Fibroblast of lung (primary cell): ENCODE data around the gene SP1. TPM values are rescaled to one million over a fixed set of nuclear protein-coding genes. Genes with fewer than 3 reads are reported as not detected.

ENCODE experiments used
- DNase-seq, 2 donors: peaks; one replicate each; pipeline versions ENCODE4 v3.0.0 to v3.0.0-alpha.2; 2010; ENCODE audit warnings: low read depth in 2 of 2
- H2AFZ ChIP-seq: 2 replicates; pipeline ENCODE4 v1.5.1; 2012; ENCODE audit warnings: low read length, control low read depth, inconsistent platforms
- H3K27ac ChIP-seq: 2 replicates; pipeline ENCODE4 v1.5.1; 2011; ENCODE audit warnings: low read length, control low read depth; ENCODE audit not compliant: insufficient read depth
- H3K27me3 ChIP-seq: 2 replicates; pipeline ENCODE4 v1.5.1; 2011; ENCODE audit warnings: mild to moderate bottlenecking, low read length; ENCODE audit not compliant: control insufficient read depth, insufficient read depth
- H3K36me3 ChIP-seq: 2 replicates; pipeline ENCODE4 v1.5.1; 2011; ENCODE audit warnings: low read length; ENCODE audit not compliant: control insufficient read depth, insufficient read depth
- H3K4me1 ChIP-seq: 2 replicates; pipeline ENCODE4 v1.5.1; 2011; ENCODE audit warnings: low read length; ENCODE audit not compliant: control insufficient read depth, insufficient read depth; ENCODE audit errors: extremely low read depth
- H3K4me2 ChIP-seq: 2 replicates; pipeline ENCODE4 v1.5.1; 2011; ENCODE audit warnings: low read length, control low read depth; ENCODE audit not compliant: insufficient read depth; ENCODE audit errors: extremely low read depth
- H3K4me3 ChIP-seq, 4 experiments: fragments of 200-600 bp in 1 of 4; sonication (generic) in 1 of 4; replicated peaks in 1 of 4; 2 replicates each; pipeline ENCODE4 v1.5.1; 2011 to 2016; ENCODE audit warnings: low read length in 4 of 4, low read depth in 3 of 4, mild to moderate bottlenecking in 3 of 4, control low read depth in 2 of 4, inconsistent platforms in 1 of 4, mixed read lengths in 1 of 4; ENCODE audit not compliant: insufficient read depth in 1 of 4; ENCODE audit errors: control extremely low read depth in 1 of 4
- H3K79me2 ChIP-seq: 2 replicates; pipeline ENCODE4 v1.5.1; 2012; ENCODE audit warnings: mild to moderate bottlenecking, low read length, inconsistent platforms; ENCODE audit not compliant: control insufficient read depth, insufficient read depth
- H3K9ac ChIP-seq: 2 replicates; pipeline ENCODE4 v1.5.1; 2011; ENCODE audit warnings: mild to moderate bottlenecking, low read length, control low read depth; ENCODE audit not compliant: insufficient read depth
- H3K9me3 ChIP-seq: 2 replicates; pipeline ENCODE4 v1.5.1; 2012; ENCODE audit warnings: low read depth, low read length; ENCODE audit not compliant: control insufficient read depth, insufficient read depth
- H4K20me1 ChIP-seq: 2 replicates; pipeline ENCODE4 v1.5.1; 2011; ENCODE audit warnings: low read length; ENCODE audit not compliant: control insufficient read depth, insufficient read depth; ENCODE audit errors: extremely low read depth
- EZH2 ChIP-seq: IDR thresholded peaks from 2 replicates; pipeline ENCODE4 v1.5.1; 2012; ENCODE audit warnings: low read length, control low read depth, mild to moderate bottlenecking; ENCODE audit errors: missing control alignments
- polyA plus RNA-seq, 2 donors: library from polyadenylated mRNA; depleted of rRNA in 1 of 2; stranded (reverse) in 1 of 2; unstranded in 1 of 2; fragments of >200 nt; gene quantifications; 2 replicates each; pipeline ENCODE4 v1.2.1, GENCODE V29; 2011 to 2012; ENCODE audit warnings: missing spikeins in 1 of 2
- total RNA-seq: library from RNA; depleted of rRNA; stranded (reverse); fragments of >200 nt; gene quantifications from 2 replicates; pipeline ENCODE4 v1.2.1, GENCODE V29; 2014
- TF ChIP-seq, protein P1 (sequence below), 2 donors: IDR thresholded peaks in 1 of 2; conservative IDR thresholded peaks in 1 of 2; 1 replicate in 1 of 2; 2 replicates in 1 of 2; pipeline ENCODE4 v1.5.1; 2011 to 2012; ENCODE audit warnings: low read length in 2 of 2, control low read depth in 1 of 2, inconsistent platforms in 1 of 2, low read depth in 1 of 2, mild to moderate bottlenecking in 1 of 2

SP1 gene
- total and polyA plus RNA-seq, 2 donors (not counting 1 experiment from before 2014, with no cell fraction given), result 35.3 to 38.9 TPM

DNA sequence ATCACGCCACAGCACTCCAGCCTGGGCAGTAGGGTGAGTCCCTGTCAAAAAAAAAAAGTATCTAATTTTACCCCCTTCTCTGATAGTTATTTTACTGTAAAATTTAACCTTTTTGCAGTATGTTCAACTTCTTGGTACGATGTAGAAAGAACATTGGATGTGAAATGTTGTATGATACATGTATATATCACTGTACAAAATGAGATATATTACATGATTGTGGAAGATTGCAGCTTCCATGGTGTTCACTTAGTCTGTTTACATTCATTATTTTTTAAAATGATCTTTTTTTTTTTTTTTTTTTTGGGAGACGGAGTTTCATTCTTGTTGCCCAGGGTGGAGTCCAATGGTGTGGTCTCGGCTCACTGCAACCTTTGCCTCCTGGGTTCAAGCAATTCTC, 9.0 kb downstream of the SP1 start:
- no peak overlapping the region for H3K4me2 ChIP-seq
- H3K4me3 ChIP-seq, result peak overlapping the region in 1 of 4 experiments; percentile 39

DNA sequence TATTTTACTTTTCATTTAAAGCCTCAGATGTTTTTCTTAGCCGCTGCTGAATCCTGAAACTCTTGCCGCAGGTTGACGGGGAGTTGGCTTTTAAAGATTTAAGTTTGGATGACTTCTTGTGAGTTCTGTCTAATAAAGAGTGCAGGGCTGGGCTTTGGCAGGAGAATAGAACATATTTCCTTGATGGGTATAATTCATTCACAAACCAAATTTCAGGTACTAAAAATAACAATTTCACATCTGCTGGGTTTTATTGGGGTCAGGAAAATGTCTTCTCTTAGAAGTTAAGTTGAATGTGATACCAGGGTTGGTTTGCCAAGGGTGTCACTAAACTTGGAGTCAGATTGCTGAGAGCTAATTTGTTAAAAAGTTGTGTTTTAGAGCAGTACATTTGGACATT, 9.7 kb downstream of the SP1 start:
- H3K27ac ChIP-seq, result peak overlapping the region; percentile 43
- peaks cover 2% of the 10 kb centered on the region for H3K36me3 ChIP-seq
- no peak for DNase-seq
- H3K4me1 ChIP-seq, result peaks cover 6% of the 10 kb centered on the region
- H3K27me3 ChIP-seq, result no peaks in the 10 kb centered on the region
- peaks cover 62% of the 10 kb centered on the region for H3K79me2 ChIP-seq
- H2AFZ ChIP-seq, result no peak overlapping the region
- H4K20me1 ChIP-seq, result no peaks in the 10 kb centered on the region
- peak overlapping the region; percentile 64 for H3K4me2 ChIP-seq
- no peaks in the 10 kb centered on the region for H3K9me3 ChIP-seq
- TF ChIP-seq, protein P1, sequence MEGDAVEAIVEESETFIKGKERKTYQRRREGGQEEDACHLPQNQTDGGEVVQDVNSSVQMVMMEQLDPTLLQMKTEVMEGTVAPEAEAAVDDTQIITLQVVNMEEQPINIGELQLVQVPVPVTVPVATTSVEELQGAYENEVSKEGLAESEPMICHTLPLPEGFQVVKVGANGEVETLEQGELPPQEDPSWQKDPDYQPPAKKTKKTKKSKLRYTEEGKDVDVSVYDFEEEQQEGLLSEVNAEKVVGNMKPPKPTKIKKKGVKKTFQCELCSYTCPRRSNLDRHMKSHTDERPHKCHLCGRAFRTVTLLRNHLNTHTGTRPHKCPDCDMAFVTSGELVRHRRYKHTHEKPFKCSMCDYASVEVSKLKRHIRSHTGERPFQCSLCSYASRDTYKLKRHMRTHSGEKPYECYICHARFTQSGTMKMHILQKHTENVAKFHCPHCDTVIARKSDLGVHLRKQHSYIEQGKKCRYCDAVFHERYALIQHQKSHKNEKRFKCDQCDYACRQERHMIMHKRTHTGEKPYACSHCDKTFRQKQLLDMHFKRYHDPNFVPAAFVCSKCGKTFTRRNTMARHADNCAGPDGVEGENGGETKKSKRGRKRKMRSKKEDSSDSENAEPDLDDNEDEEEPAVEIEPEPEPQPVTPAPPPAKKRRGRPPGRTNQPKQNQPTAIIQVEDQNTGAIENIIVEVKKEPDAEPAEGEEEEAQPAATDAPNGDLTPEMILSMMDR (conservative IDR thresholded peaks at IDR 0.05 in 1 of 2, IDR thresholded peaks at IDR 0.05 in 1 of 2; ENCODE audit: low read depth in 1 of 2, low read length in 2 of 2), result no peak
- no peak for TF ChIP-seq EZH2
- peak overlapping the region in 1 of 4 experiments; percentile 29 for H3K4me3 ChIP-seq
- H3K9ac ChIP-seq, result no peak overlapping the region

More for the DNA sequence above, 9.0 kb downstream of the SP1 start:
- H3K27me3 ChIP-seq, result no peaks in the 10 kb centered on the region
- peaks cover 2% of the 10 kb centered on the region for H3K36me3 ChIP-seq
- H2AFZ ChIP-seq, result no peak overlapping the region
- peak overlapping the region; percentile 26 for H3K27ac ChIP-seq
- no peaks in the 10 kb centered on the region for H3K9me3 ChIP-seq
- no peak overlapping the region for H3K9ac ChIP-seq
- no peak for DNase-seq
- H3K79me2 ChIP-seq, result peaks cover 68% of the 10 kb centered on the region
- H3K4me1 ChIP-seq, result peaks cover 6% of the 10 kb centered on the region
- TF ChIP-seq, protein P1 (conservative IDR thresholded peaks at IDR 0.05 in 1 of 2, IDR thresholded peaks at IDR 0.05 in 1 of 2; ENCODE audit: low read depth in 1 of 2, low read length in 2 of 2), result no peak
- no peak for TF ChIP-seq EZH2
- no peaks in the 10 kb centered on the region for H4K20me1 ChIP-seq

DNA sequence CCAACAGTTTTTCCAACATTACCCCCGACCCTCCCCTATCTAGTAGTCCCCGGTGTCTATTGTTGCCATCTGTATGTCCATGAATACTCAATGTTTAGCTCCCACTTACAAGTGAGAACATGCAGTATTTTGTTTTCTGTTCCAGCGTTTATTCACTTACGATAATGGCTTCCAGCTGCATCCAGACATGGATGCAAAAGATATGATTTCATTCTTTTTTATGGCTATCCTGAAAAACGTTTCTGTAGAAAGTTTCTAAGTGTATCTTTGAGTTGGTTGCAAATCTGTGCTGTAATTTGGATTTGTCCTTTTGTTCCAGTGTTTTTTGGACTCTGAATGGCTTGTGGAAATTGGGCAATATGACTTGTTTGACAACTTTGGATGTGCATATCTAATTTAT, 11.7 kb downstream of the SP1 start:
- peak overlapping the region; percentile 19 for H3K27ac ChIP-seq
- H3K4me2 ChIP-seq, result peak overlapping the region; percentile 44

More for the DNA sequence above, 11.7 kb downstream of the SP1 start:
- H4K20me1 ChIP-seq, result no peaks in the 10 kb centered on the region
- no peak overlapping the region for H3K4me3 ChIP-seq
- no peaks in the 10 kb centered on the region for H3K9me3 ChIP-seq
- H3K36me3 ChIP-seq, result no peaks in the 10 kb centered on the region
- H3K9ac ChIP-seq, result no peak overlapping the region
- TF ChIP-seq, protein P1 (conservative IDR thresholded peaks at IDR 0.05 in 1 of 2, IDR thresholded peaks at IDR 0.05 in 1 of 2; ENCODE audit: low read depth in 1 of 2, low read length in 2 of 2), result no peak
- no peak for TF ChIP-seq EZH2
- DNase-seq, result no peak
- H2AFZ ChIP-seq, result no peak overlapping the region
- peaks cover 6% of the 10 kb centered on the region for H3K4me1 ChIP-seq
- peaks cover 60% of the 10 kb centered on the region for H3K79me2 ChIP-seq
- H3K27me3 ChIP-seq, result no peaks in the 10 kb centered on the region
